Endothelial cell of umbilical vein (primary cell): ENCODE results near the gene RLN3. TPM values are rescaled to one million over a fixed set of nuclear protein-coding genes. Genes with fewer than 3 reads are reported as not detected.

Experiments used
- BruUV-seq: library from RNA; stranded (reverse); fragments of 400-500 nt; replicated peaks from 2 replicates; lab custom pipeline; 2021; lab: Mats Ljungman, UMichigan
- CTCF ChIA-PET: fragments of 300-600, 350-600 bp; sonication (Branson Sonifier 250); formaldehyde crosslinking; loops from one replicate; lab custom pipeline; 2021; ENCODE audit warnings: antibody characterized with exemption, inconsistent platforms; lab: Charles Lee
- POLR2A ChIA-PET: fragments of 300-600, 350-600 bp; sonication (Branson Sonifier 250); formaldehyde crosslinking; loops from one replicate; lab custom pipeline; 2021; ENCODE audit warnings: antibody characterized with exemption, inconsistent platforms; lab: Charles Lee
- DNase-seq: peaks from one replicate; pipeline ENCODE4 v3.0.0-alpha.2; 2011; ENCODE audit warnings: low read depth, low spot score
- FAIRE-seq: peaks from 2 replicates; lab custom pipeline; 2011; peaks lifted over from hg19 to GRCh38; lab: Jason Lieb, UNC
- H2AFZ ChIP-seq: 2 replicates; pipeline ENCODE4 v1.6.0; 2012; ENCODE audit warnings: low read depth, low read length, control low read depth, inconsistent platforms
- H3K27ac ChIP-seq: 2 replicates; pipeline ENCODE4 v1.5.1; 2011; ENCODE audit warnings: low read depth, mild to moderate bottlenecking, control low read depth, low read length, moderate library complexity; ENCODE audit not compliant: insufficient read depth
- H3K27me3 ChIP-seq, 2 experiments: 2 replicates each; pipeline versions ENCODE4 v1.6.0 to v1.6.1; 2011; ENCODE audit warnings: low read length in 2 of 2, mixed read lengths in 1 of 2; ENCODE audit not compliant: control insufficient read depth in 2 of 2, insufficient read depth in 2 of 2
- H3K36me3 ChIP-seq, 2 experiments: 2 replicates in 1 of 2; 3 replicates in 1 of 2; pipeline ENCODE4 v1.5.1; 2011; ENCODE audit warnings: low read length in 2 of 2, mild to moderate bottlenecking in 1 of 2, moderate library complexity in 1 of 2; ENCODE audit not compliant: control insufficient read depth in 2 of 2, insufficient read depth in 2 of 2; ENCODE audit errors: extremely low read depth in 1 of 2
- H3K4me1 ChIP-seq: 3 replicates; pipeline ENCODE4 v1.5.1; 2011; ENCODE audit warnings: mild to moderate bottlenecking, low read length; ENCODE audit not compliant: control insufficient read depth, insufficient read depth; ENCODE audit errors: extremely low read depth
- H3K4me2 ChIP-seq: 2 replicates; pipeline ENCODE4 v1.6.1; 2011; ENCODE audit warnings: low read length, control low read depth, mixed read lengths; ENCODE audit not compliant: insufficient read depth
- H3K4me3 ChIP-seq, 3 experiments: fragments of 200-600 bp in 1 of 3; sonication (generic), shearing (Covaris generic) in 1 of 3; replicated peaks in 1 of 3; 2 replicates each; pipeline ENCODE4 v1.5.1; 2011 to 2016; ENCODE audit warnings: control low read depth in 3 of 3, low read length in 3 of 3, mild to moderate bottlenecking in 2 of 3, inconsistent platforms in 1 of 3, low read depth in 1 of 3, moderate library complexity in 1 of 3; ENCODE audit not compliant: insufficient read depth in 1 of 3
- H3K79me2 ChIP-seq: 2 replicates; pipeline ENCODE4 v1.6.0; 2012; ENCODE audit warnings: low read length, inconsistent platforms; ENCODE audit not compliant: control insufficient read depth, insufficient read depth
- H3K9ac ChIP-seq: replicated peaks from 2 replicates; pipeline ENCODE3; 2011; ENCODE audit warnings: low read length, control low read depth; ENCODE audit not compliant: insufficient read depth; ENCODE audit errors: extremely low read depth
- H3K9me1 ChIP-seq: replicated peaks from 3 replicates; pipeline ENCODE4 v1.6.0; 2011; ENCODE audit warnings: mild to moderate bottlenecking, low read length; ENCODE audit not compliant: control insufficient read depth, insufficient read depth; ENCODE audit errors: extremely low read depth
- H3K9me3 ChIP-seq: replicated peaks from 2 replicates; pipeline ENCODE4 v1.5.1; 2012; ENCODE audit warnings: low read length, inconsistent platforms; ENCODE audit not compliant: control insufficient read depth, insufficient read depth
- H4K20me1 ChIP-seq: replicated peaks from 2 replicates; pipeline ENCODE3; 2011; ENCODE audit warnings: mild to moderate bottlenecking, low read length; ENCODE audit not compliant: control insufficient read depth, insufficient read depth; ENCODE audit errors: extremely low read depth
- CTCF ChIP-seq, 2 donors: IDR thresholded peaks; 1 replicate in 1 of 2; 2 replicates in 1 of 2; pipeline ENCODE4 v1.5.1; 2011; ENCODE audit warnings: low read length in 2 of 2, mild to moderate bottlenecking in 2 of 2, moderate library complexity in 2 of 2, control low read depth in 1 of 2, inconsistent platforms in 1 of 2, low read depth in 1 of 2; ENCODE audit not compliant: insufficient read depth in 1 of 2; ENCODE audit errors: extremely low read depth in 1 of 2
- EZH2 ChIP-seq: IDR thresholded peaks from 2 replicates; pipeline ENCODE4 v1.6.1; 2012; ENCODE audit warnings: borderline replicate concordance, low read depth, mild to moderate bottlenecking, moderate library complexity, low read length, inconsistent platforms; ENCODE audit not compliant: severe bottlenecking
- FOS ChIP-seq: IDR thresholded peaks from 2 replicates; pipeline ENCODE4 v1.6.1; 2011; ENCODE audit warnings: mild to moderate bottlenecking, low read length, moderate library complexity, borderline replicate concordance; ENCODE audit not compliant: insufficient read depth
- GATA2 ChIP-seq: IDR thresholded peaks from 2 replicates; pipeline ENCODE4 v1.7.0; 2011; ENCODE audit warnings: low read depth, mild to moderate bottlenecking, moderate library complexity, mixed read lengths, low read length; ENCODE audit not compliant: insufficient read length, insufficient read depth
- JUN ChIP-seq: IDR thresholded peaks from 2 replicates; pipeline ENCODE4 v1.6.1; 2011; ENCODE audit warnings: borderline replicate concordance, low read depth; ENCODE audit not compliant: insufficient read length, insufficient read depth
- MAX ChIP-seq: IDR thresholded peaks from 2 replicates; pipeline ENCODE4 v1.6.1; 2011; ENCODE audit not compliant: insufficient read depth, insufficient read length
- MYC ChIP-seq: IDR thresholded peaks from one replicate; pipeline ENCODE4 v1.6.1; 2011; ENCODE audit warnings: mild to moderate bottlenecking, low read depth, low read length
- POLR2A ChIP-seq: IDR thresholded peaks from 2 replicates; pipeline ENCODE4 v1.6.1; 2012; ENCODE audit warnings: low read depth, mild to moderate bottlenecking, control low read depth, low read length
- POLR2AphosphoS5 ChIP-seq: IDR thresholded peaks from 2 replicates; pipeline ENCODE4 v1.6.1; 2012; ENCODE audit warnings: low read depth, mild to moderate bottlenecking, control low read depth, low read length, moderate library complexity; ENCODE audit not compliant: insufficient read depth
- dilution Hi-C: fragments of 300-500 bp; cut with MboI; formaldehyde crosslinking; loops from one replicate; pipeline ENCODE4 v1.15.0; 2019; ENCODE audit warnings: low sequenced_read_pairs; ENCODE audit not compliant: extremely low pct_ligation_motif_present
- intact Hi-C: fragments of 100-400 bp; cut with micrococcal nuclease; formaldehyde crosslinking; loops from one replicate; pipeline ENCODE4 v1.10.0; 2022
- polyA plus RNA-seq, 4 experiments: library from polyadenylated mRNA; depleted of rRNA in 3 of 4; stranded (reverse) in 3 of 4; unstranded in 1 of 4; fragments of >200 nt; gene quantifications; 2 replicates each; pipeline versions ENCODE4 v1.2.1 to v1.2.3, GENCODE V29; 2011 to 2012; ENCODE audit warnings: missing spikeins in 1 of 4
- total RNA-seq: library from RNA; stranded (reverse); gene quantifications from 2 replicates; pipeline ENCODE4 v1.2.3, GENCODE V29; 2021

The RLN3 gene
- total and polyA plus RNA-seq, 2 donors (not counting 3 experiments of a cell fraction or from before 2014, with no cell fraction given), result not detected

- DNase-seq, result no peak
- H3K27me3 ChIP-seq, result peaks cover 0 to 7% of the 10 kb centered on the region in 2 experiments
- H3K9ac ChIP-seq, result no peak overlapping the region
- no peaks in the 10 kb centered on the region for H3K36me3 ChIP-seq
- H3K4me2 ChIP-seq, result no peak overlapping the region
- no TSS peak for BruUV-seq
- TF ChIP-seq EZH2 (no peak), FOS (no peak), MYC (no peak), MAX (no peak), POLR2A (no peak), GATA2 (no peak), CTCF (IDR thresholded peaks at IDR 0.05; ENCODE audit: extremely low read depth in 1 of 2, insufficient read depth in 1 of 2, low read depth in 1 of 2, low read length in 2 of 2) (no peak), POLR2AphosphoS5 (no peak), JUN (no peak)
- no peaks in the 10 kb centered on the region for H4K20me1 ChIP-seq
- ChIA-PET POLR2A (no interaction called here), CTCF (interaction anchor here (0.9 to 1.7 kb wide), 2 partner anchors 30 to 44 kb away, joined by 3 to 5 read pairs; no protein-coding TSS in a partner anchor)
- no peak overlapping the region for H3K4me3 ChIP-seq
- H3K79me2 ChIP-seq, result no peaks in the 10 kb centered on the region
- FAIRE-seq, result no peak
- dilution Hi-C loops, result no loop called here
- intact Hi-C loops, result no loop called here
- H3K9me1 ChIP-seq, result no peaks in the 10 kb centered on the region
- H2AFZ ChIP-seq, result no peak overlapping the region
- peaks cover 7% of the 10 kb centered on the region for H3K4me1 ChIP-seq
- no peak overlapping the region for H3K27ac ChIP-seq
- no peaks in the 10 kb centered on the region for H3K9me3 ChIP-seq
These were observed 953 bp downstream of the RLN3 start for GRCh38 chr19:14028901-14029300.
